Right lung (tissue), 5 donors: ENCODE results near the gene LIN37. TPM values are rescaled to one million over a fixed set of nuclear protein-coding genes. Genes with fewer than 3 reads are reported as not detected.
"Not testable (repeated sequence)": the region's sequence is repeated elsewhere in the genome, so short reads cannot be mapped to it uniquely, and the experiment has no call there.

Experiments used
- DNase-seq, 2 donors: peaks; one replicate each; pipeline ENCODE4 v3.0.0-alpha.2; 2013
- polyA plus RNA-seq, 5 donors: library from polyadenylated mRNA; unstranded; fragments of 120-200 nt; gene quantifications; one replicate each; pipeline versions ENCODE4 v1.2.1 to v1.2.3, GENCODE V29; 2013; ENCODE audit warnings: inconsistent platforms in 1 of 5, low replicate concordance in 1 of 5; ENCODE audit not compliant: insufficient read length in 5 of 5, insufficient read depth in 1 of 5

The LIN37 gene
- polyA plus RNA-seq, 5 donors = 8.2 to 14.4 (median 9.6) TPM

- no peak for DNase-seq
These were observed 29.9 kb upstream of the LIN37 start for GRCh38 chr19:35718345-35719041.

DNA sequence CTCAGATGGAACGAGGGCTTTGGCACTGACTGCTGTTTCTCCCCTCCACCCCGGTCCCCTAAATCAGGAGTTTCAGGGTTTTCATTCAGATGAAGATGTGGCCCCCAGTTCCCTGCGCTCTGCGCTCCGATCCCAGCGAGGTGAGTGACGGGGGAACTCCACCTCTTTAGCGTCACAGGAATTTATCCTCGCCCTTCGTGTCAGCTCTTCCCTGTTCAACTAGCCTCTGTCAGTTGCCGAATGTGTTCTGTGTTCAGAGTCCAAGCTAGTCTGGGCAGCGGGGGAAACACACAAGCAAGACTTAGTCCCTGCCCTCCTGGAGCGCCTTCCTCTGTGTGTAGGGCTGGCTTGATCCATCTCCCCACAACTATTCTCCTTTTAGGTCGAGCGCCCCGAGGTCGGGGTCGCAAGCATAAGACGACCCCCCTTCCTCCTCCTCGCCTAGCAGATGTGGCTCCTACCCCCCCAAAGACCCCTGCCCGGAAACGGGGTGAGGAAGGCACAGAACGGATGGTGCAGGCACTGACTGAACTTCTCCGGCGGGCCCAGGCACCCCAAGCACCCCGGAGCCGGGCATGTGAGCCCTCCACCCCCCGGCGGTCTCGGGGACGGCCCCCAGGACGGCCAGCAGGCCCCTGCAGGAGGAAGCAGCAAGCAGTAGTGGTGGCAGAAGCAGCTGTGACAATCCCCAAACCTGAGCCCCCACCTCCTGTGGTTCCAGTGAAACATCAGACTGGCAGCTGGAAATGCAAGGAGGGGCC is 28.8 kb upstream of the LIN37 start:
- DNase-seq = no peak

DNA sequence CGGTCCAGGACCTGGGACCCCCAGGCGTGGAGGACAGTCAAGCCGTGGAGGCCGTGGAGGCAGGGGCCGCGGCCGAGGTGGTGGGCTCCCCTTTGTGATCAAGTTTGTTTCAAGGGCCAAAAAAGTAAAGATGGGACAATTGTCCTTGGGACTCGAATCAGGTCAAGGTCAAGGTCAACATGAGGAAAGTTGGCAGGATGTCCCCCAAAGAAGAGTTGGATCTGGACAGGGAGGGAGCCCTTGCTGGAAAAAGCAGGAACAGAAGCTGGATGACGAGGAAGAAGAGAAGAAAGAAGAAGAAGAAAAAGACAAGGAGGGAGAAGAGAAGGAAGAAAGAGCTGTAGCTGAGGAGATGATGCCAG is 28.2 kb upstream of the LIN37 start:
- DNase-seq = no peak

- DNase-seq = no peak
These were observed 27.7 kb upstream of the LIN37 start for GRCh38 chr19:35720648-35721047.

GRCh38 chr19:35721374-35721773 is 27.0 kb upstream of the LIN37 start:
- DNase-seq = no peak

- DNase-seq = no peak
These were observed 25.9 kb upstream of the LIN37 start for GRCh38 chr19:35722461-35722860.

DNA sequence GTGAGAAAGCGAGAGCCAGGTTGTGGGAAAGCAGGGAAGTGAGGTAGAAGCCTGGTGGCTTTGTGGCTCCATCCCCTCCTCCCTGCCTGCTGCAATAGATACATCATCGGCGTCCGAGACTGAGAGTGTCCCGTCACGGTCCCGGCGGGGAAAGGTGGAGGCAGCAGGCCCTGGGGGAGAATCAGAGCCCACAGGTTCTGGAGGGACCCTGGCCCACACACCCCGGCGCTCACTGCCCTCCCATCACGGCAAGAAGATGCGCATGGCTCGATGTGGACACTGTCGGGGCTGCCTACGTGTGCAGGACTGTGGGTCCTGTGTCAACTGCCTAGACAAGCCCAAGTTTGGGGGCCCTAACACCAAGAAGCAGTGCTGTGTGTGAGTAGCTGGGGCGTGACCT is 25.5 kb upstream of the LIN37 start:
- DNase-seq = no peak

DNA sequence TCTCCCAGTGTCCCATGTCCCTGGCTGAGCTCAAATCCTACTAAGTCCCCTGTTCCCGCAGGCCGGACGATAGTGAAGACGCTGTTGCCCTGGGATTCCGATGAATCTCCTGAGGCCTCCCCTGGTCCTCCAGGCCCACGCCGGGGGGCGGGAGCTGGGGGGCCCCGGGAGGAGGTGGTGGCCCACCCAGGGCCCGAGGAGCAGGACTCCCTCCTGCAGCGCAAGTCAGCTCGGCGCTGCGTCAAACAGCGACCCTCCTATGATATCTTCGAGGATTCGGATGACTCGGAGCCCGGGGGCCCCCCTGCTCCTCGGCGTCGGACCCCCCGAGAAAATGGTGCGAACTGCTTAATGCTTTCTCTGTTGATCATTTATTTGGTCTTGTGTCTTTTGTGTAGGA is 24.7 kb upstream of the LIN37 start:
- DNase-seq = no peak

GRCh38 chr19:35724132-35724531 is 24.2 kb upstream of the LIN37 start:
- DNase-seq = not testable (repeated sequence)

DNA sequence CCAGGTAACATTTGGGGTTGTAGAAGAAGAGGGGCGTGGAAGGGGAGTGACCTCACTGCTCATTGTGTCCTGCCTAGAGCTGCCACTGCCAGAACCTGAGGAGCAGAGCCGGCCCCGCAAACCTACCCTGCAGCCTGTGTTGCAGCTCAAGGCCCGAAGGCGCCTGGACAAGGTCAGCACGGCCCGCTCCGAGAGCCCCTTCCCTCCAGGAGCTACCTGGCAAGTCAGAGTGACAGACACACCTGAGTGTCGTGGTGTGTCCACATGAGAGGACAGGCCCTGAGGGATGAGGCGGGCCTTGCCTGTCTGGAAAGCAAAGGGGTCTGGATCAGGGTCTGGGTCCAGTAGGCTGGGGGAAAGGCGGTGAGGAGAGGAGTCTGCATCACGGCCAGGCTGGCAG is 23.8 kb upstream of the LIN37 start:
- no peak for DNase-seq

- no peak for DNase-seq
These were observed 23.0 kb upstream of the LIN37 start for GRCh38 chr19:35725216-35725861.

GRCh38 chr19:35727053-35727955 is 21.1 kb upstream of the LIN37 start:
- DNase-seq = no peak

- no peak for DNase-seq
These were observed 20.2 kb upstream of the LIN37 start for GRCh38 chr19:35727956-35728706.

GRCh38 chr19:35729021-35729420 is 19.4 kb upstream of the LIN37 start:
- DNase-seq = no peak

DNA sequence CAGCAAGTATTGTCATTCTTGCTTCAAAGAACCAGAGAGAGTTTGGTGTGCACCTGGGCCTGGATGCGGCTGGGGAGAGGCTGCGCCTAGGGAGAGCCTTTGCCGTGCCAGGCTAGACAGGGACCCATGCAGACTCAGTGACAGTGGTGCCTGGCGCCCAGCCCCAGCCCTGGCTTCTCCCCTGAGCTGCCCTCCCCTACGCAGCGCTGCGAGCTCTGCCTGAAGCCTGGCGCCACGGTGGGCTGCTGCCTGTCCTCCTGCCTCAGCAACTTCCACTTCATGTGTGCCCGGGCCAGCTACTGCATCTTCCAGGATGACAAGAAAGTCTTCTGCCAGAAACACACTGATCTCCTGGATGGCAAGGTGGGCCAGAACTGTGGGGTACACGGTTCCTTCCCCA is 18.6 kb upstream of the LIN37 start:
- DNase-seq = no peak

- DNase-seq = no peak
These were observed 18.1 kb upstream of the LIN37 start for GRCh38 chr19:35730326-35730725.

GRCh38 chr19:35731353-35731752 is 17.0 kb upstream of the LIN37 start:
- no peak for DNase-seq

DNA sequence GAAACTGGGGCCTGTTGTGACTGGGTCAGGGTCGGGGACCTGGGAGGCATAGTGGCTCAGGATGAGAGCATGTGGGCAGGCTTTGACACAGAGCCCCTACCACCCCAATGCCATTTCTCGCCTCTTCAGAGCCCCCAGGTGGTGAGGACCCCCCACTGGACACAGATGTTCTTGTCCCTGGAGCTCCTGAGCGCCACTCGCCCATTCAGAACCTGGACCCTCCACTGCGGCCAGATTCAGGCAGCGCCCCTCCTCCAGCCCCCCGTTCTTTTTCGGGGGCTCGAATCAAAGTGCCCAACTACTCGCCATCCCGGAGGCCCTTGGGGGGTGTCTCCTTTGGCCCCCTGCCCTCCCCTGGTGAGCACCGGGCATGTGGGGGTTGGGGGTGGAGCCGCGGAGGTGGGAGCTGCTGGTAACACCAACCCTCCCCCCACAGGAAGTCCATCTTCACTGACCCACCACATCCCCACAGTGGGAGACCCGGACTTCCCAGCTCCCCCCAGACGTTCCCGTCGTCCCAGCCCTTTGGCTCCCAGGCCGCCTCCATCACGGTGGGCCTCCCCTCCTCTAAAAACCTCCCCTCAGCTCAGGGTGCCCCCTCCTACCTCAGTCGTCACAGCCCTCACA is 16.5 kb upstream of the LIN37 start:
- DNase-seq = no peak

DNA sequence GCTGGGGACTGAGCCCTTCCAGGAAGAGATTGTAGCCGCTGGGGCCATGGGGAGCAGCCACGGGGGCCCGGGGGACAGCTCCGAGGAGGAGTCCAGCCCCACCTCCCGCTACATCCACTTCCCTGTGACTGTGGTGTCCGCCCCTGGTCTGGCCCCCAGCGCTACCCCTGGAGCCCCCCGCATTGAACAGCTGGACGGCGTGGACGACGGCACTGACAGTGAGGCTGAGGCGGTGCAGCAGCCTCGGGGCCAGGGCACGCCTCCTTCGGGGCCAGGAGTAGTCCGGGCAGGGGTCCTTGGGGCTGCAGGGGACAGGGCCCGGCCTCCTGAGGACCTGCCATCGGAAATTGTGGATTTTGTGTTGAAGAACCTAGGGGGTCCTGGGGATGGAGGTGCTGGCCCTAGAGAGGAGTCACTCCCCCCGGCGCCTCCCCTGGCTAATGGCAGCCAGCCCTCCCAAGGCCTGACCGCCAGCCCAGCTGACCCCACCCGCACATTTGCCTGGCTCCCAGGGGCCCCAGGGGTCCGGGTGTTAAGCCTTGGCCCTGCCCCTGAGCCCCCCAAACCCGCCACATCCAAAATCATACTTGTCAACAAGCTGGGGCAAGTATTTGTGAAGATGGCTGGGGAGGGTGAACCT is 15.7 kb upstream of the LIN37 start:
- no peak for DNase-seq
